ENCODE data around the gene BMP2K.
"Not testable (repeated sequence)": the region's sequence is repeated elsewhere in the genome, so short reads cannot be mapped to it uniquely, and the experiment has no call there.

BMP2K gene

DNA sequence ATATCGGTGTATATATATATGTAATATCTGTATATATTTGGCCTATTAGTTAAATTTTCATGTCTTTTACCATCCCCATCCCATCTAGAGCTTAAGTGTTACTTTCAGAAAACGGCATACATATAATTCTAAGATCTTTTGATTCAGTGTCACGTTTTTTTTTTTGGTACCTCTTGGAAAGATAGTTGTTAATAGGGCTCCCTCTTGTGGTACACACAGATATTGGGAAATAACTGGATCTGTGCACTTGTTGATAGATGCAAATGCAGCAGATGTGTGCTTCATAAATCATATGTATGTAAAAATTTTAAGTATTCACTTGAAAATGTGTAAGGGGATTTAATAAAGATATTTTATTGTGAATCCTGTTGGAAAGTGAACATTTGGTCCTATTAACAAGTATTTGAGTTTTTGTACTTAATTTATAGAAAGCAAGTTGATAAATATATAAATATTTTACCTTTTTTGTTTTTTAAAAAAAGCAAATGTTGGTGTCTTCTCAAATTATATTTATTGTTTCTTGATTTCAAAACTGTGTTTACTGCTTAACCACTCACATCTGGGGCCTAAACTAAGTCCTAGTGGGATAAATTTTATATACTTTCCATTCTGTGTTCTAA lies 88.4 kb downstream of the BMP2K start:
- DNase-seq: peak; percentile 2 to 69

DNA sequence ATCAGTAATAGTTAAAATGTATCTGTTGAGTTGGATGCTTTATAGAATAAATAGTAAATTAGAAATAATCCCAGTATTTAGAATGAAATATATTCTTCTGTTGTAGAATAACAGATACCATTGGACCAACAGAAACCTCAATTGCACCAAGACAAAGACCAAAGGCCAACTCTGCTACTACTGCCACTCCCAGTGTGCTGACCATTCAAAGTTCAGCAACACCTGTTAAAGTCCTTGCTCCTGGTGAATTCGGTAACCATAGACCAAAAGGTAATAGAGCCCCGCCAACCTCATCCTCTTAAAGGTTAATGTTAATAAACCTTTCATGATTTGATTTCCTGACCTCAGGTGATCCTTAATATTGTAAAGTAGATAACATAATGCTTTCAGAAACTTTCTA lies 89.3 kb downstream of the BMP2K start:
- no peak for DNase-seq

DNA sequence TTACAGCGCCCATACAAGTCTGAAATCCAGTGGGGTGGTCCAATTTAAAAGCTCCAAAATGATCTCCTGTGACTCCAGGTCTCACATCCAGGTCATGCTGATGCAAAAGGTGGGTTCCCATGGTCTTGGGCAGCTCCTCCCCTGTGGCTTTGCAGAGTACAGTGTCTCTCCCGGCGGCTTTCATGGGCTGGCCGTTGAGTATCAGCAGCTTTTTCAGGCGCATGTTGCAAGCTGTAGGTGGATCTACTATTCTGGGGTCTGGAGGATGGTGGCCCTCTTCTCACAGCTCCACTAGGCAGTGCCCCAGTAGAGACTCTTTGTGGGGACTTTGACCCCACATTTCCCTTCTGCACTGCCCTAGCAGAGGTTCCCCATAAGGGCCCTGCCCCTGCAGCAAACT lies 92.6 kb downstream of the BMP2K start:
- not testable (repeated sequence) for DNase-seq

DNA sequence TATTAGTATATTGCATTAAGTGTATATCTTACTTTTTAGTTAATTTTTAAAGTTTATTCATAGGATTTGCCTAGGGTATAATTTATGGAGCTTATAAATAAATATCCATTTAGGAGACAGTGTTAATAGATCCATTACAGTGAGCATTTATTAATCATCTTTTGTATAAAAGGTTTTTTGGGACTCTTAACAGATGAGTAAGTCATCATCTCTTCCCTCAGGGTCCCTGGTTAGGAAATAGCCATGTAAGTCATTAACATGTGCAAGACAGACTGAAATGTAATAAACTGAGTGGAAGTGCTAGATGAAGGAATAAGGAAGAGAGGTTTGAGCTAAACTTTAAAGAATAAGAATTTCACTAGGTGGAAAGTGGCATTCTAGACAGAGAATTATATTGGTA lies 93.9 kb downstream of the BMP2K start:
- DNase-seq: no peak

DNA sequence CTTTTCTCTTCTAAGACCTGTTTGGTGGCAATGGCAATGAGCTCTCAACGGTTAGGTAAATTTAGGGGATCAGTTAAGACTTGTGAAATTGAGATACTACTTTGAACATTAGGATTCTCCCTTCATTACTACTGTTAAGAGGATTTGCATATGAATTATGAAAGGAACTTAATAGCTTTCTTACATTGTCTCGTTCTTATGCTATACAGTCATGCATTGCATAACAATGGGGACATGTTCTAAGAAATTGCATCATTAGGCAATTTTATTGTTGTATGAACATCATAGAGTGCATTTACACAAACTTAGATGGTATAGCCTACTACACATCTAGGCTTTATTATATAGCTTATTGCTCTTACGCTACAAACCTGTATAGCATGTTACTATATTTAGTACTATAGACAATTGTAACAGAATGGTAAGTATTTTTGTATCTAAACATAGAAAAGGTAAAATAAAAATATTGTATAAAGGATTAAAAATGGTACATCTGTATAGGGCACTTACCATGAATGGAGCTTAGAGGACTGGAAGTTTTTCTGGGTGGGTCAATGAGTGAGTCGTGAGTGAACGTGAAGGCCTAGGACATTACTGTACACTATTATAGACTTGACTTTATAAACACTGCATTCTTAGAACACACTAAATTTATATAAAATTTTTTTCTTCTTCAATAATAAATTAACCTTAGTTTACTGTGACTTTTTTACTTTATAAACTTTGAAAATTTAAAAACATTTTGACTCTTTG lies 100.6 kb downstream of the BMP2K start:
- no peak for DNase-seq

DNA sequence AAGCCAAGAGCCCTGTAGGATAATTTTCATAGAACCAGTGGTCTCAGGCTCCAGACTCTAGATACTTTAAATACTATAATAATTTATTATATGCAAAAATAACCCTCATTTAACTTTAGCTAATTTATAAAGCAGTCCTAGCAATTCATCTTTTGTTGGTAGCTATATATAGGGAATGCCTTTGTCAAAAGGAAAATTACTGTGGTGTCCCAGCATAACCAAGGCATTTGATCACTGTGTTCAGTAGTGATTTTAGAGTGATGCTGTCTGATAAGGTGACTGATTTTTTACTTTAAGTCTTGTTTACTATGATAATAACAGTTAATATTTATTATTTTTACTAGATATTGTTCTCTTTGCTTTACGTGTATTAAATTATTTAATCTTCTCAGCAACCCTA lies 101.9 kb downstream of the BMP2K start:
- DNase-seq: no peak

DNA sequence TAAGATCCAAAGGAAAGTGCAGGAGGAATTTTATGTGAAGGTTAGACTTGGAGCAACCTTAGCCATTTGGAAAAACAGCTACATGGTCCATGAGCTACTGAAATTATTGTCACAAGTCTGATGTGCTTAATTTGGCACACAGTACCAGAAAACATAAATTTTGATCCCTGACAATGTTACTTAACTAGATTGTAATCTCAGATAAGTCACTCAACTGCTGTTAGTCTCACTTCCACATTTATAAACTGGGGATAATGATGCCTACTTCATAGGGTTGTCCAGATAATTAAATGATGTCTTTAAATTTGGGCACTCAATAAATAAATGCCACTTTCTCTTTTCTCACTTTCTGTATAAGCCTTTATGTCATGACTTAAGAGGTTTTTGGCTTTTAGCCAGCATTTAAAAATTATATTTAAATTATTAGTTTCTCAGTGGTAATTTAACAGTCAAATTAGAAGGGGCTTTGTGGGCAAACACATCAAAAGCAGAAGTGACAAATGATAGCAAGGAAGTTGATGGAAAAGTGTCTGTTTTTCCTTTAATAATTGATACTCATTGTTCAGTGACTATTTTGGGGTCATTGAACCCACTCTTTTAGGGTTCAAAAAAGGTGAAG lies 104.8 kb downstream of the BMP2K start:
- DNase-seq: no peak

DNA sequence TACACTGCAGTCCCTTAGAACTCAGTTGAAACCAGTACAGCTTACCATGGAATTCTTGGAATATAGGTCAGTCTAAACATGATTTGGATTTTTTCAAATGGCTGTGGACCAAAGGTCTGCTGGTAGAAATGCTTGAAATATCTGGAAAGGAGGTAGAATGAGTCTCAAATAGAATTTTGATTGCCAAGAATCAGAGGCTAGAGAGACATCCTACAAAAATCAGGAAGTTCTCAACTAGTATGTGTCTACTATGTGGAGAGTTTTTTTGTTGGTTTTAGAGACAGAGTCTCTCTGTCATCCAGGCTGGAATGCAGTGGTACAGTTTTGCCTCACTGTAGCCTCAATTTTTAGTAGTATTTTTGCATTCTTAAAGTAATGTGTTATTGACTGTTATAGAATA lies 109.4 kb downstream of the BMP2K start:
- no peak for DNase-seq

DNA sequence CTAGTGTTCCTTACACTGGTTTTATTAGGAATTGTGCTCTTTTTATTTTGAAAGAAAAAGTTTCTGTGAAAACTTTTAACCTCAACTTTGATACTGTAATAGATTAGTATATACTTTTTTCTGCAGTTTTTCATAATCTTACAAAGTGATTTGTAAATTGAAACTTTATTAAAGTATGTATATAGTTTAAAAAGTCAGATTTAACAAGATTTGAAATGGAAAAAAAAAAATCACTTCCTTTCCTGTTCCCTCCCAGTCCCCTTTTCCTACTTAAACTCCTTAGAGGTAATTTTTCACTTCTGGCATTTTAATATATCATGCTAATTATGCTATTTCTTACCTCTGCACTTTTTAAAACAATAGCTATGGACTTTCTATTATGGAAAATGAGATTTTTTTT lies 113.8 kb downstream of the BMP2K start:
- DNase-seq: no peak

DNA sequence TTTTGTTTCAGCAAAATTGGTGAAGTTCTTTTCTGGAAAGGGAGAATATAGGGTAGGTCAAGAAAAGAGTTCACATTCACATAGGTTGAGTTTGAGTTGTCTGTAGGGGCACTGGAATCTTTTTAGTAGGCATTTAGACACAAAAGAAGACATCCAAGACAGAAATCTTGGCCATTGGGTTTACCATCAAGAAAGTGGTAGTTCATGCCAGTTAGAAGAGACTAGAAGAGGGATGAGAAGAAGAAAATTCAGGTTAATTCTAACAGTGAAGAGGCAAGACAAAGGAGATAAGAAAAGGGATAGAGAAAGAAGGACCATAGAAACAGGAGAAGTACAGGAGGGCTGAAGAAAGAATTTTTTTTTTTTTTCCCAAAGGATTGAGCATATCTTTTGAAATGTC lies 123.2 kb downstream of the BMP2K start:
- DNase-seq: no peak

DNA sequence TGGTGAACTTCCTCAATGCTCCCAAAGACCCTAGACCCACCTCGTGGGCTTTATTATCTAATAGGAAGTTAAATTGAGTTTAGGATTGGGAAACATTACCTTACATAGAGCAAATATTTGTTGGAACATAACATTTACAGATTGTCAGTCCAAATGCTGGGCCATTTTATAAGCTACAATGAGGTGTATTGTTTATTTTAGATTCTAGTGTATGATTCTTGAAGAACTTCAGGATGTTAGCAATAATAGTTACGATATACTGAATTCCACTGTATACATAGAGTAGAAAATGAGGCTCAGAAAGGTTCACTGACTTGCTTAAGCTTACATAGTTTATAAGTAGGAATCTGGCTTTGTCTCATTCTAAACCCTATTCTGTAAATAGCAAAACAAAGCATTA lies 125.7 kb downstream of the BMP2K start:
- no peak for DNase-seq

DNA sequence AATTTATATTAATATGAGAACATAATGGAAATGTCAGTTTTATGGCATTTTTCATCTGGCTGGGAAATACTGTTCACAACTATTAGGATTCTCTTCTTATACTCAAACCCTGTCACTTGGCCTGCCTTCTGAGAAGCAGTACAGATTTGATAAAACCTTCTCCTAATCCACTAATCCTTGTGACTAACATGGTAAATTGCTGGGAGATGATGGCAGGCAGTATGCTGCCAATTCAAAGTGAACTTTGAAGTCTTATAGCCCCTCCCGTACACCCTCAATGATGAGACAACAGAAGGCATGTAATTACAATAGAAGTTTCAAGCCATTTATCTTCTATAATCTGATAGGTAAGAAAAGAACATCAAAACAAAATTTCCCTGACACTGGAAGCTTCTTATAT lies 126.1 kb downstream of the BMP2K start:
- DNase-seq: no peak

DNA sequence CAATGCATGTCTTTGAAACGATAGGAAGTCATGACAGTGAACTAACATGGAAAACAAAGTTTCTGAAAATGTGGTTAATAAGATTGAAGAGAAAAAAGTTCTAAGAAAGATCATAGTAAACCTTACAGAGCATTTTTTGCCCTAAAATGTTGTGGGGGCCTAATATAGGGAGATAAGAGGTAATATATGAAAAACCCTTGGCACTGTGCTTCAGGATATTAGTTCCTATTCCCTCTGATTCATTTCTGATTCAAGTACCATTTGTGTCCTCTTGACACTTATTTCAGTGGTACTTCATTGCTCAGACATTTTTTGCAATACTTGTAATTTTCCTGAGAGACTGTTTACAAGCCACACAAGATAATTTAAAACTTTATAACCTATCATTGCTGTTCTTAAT lies 128.0 kb downstream of the BMP2K start:
- no peak for DNase-seq

DNA sequence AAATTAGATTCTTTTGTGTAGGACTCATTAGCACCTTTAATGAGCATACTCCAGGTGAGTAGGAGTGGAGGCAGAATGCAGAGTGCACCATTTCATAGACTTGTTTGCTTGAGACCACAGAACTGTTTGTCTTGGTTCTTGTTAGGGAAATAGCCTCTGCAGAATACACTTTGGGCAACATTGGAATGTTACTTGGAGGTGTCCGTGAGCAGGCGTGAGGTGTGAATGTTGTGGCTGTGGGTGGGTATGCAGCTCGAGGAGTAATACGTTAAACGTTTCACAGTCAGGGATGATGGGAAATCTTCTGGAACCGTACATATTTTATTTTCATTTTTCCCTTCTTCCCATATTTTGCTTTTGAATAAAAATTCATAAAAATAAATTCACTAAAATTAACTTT lies 131.5 kb downstream of the BMP2K start:
- DNase-seq: no peak

DNA sequence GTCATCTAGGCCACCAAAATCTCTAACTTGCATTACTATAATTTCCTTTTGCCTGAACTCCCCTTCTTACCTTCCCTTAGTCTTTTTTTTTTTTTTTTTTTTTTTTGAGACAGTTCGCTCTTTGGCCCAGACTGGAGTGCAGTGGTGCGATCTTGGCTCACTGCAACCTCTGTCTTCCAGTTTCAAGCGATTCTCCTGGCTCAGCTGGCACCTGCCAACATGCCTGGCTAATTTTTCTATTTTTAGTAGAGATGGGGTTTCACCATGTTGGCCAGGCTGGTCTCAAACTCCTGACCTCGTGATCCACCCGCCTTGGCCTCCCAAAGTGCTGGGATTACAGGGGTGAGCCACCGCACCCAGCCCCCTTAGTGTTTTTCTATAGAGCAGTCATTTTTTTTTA lies 132.8 kb downstream of the BMP2K start:
- DNase-seq: not testable (repeated sequence)

DNA sequence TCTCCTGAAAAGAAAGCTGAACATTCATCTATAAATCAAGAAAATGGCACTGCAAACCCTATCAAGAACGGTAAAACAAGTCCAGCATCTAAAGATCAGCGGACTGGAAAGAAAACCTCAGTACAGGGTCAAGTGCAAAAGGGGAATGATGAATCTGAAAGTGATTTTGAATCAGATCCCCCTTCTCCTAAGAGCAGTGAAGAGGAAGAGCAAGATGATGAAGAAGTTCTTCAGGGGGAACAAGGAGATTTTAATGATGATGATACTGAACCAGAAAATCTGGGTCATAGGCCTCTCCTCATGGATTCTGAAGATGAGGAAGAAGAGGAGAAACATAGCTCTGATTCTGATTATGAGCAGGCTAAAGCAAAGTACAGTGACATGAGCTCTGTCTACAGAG lies 134.5 kb downstream of the BMP2K start:
- DNase-seq: no peak

DNA sequence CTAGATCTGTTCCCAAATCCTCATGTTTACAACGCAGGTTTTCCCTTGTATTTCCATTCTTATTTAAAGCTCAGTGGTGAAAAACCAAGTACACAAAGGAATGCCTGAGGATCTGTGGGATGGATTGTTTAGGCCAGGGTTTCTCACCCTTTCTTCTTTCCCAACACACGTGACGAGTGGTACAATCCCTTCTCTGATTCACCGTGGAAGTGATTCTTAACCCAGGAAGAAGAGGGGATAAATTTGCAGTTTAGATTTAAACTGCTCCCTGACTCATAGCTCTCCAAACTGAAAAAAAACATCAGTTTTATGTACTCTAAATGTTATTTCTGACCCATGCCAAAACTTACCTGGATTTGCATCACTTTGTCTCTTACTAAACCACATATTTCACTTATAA lies 146.1 kb downstream of the BMP2K start:
- no peak for DNase-seq

DNA sequence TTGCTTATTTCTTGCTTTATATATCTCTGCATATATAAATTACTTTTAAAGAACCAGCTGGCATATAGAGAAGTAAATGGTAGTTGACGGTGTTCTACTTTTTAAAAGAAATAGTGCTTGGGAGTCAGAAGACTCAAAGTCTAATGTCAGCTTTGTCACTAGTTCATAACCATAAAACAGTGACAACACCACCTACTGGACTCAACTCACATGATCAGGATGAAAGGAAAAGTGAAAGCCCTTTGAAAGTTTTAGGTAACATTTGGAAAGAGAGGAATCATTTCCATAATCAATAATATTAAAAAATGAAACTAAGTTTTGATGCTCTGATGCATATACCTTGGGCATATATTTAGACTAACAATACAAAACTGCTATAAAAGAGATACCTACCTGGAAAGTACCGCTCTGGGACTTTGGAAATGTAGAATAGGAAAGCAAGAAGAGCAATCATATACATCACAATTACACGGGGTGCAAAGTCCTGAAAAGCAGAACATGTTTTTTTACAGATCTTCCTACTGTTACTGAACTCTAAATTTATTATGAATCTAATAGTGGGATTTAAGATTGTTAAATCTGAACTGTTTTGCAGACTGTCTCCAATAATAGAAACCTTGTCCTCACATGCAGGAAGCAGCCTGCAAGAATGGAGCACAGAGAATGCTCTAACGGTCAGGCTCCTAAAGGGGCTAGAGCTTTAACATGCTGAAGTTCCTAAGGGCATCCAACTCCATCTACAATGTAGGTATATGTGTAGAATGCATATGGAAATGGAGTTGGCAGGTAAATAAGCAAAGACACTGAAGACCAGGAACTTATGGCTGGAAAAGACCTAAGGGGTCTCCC lies 147.5 kb downstream of the BMP2K start:
- no peak for DNase-seq

DNA sequence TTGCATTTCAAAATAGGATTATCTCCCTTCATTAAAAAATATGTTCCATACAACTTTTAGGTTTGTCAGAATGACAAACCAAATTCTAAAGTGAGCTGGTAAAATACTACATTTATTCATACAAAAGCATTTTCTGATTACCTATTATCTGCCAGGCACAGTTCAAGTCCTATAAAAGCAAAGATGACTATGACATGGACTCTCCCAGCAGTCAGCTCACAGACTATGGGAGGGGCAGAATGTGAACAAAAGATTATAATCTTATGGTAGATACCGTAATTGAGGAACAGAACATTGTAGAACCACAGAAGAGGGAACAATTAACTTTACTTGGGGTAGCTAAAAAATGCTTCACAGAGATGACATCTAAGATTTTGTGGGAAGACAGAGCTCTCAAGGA lies 150.7 kb downstream of the BMP2K start:
- DNase-seq: no peak

DNA sequence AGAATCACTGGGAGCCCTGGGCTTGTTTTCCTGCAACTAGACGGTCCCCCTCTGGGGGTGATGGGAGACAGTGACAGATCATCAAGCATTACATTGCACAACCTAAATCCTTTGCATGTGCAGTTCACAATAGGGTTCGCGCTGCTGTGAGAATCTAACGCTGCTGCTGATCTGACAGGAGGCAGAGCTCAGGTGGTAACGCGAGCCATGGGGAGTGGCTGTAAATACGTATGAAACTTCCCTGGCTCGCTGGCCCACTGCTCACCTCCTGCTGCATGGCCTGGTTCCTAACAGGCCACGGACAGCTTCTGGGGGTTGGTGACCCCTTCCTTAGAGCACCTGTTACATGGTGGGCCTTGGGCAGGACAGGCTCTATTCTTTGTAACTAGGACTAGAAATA lies 152.7 kb downstream of the BMP2K start:
- DNase-seq: no peak

DNA sequence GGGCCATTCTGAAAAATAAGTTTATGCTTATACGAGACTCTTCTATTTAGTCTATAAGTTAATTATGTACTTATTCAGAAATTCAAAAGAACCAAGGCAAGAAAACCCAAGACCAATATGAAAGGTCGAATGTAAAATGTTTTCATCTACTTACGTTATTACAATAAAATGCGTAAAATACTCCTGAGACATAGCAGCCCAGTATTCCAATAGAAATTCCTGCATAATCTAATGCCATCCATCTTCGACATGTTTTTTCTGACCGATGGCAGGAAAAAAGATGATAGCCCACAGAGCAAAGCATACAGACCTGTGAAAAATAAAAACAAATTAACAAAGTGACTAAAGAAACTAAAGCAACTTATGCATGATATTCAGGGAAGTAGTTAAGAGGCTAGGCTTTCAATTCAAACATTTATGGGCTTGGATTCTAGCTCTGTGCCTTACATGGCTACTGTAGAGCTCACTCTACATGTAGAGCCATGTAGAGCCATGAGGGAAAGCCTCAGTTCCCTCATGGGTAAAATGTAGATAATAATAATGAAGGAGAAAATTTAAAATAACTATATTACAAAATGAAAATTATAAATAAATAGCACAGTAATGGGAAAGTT lies 154.0 kb downstream of the BMP2K start:
- no peak for DNase-seq

DNA sequence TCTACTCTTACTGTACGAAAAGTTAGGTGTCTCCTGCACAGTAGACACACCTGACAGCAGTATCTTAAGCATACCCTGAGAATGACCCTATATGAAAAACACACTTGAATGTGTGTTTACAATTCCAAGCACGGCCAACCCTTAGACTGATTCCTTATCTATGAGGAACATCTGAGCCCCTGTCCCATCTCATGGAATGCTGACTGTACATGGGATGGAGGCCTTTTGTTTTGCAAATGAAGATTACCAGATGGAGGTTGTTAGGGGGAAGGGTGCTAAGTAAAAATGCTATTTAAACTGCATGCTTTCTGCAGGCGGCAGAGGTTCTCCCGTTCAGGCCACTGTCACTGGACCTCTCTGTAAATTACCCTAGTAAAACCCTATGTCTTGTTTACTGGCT lies 160.8 kb downstream of the BMP2K start:
- DNase-seq: no peak

DNA sequence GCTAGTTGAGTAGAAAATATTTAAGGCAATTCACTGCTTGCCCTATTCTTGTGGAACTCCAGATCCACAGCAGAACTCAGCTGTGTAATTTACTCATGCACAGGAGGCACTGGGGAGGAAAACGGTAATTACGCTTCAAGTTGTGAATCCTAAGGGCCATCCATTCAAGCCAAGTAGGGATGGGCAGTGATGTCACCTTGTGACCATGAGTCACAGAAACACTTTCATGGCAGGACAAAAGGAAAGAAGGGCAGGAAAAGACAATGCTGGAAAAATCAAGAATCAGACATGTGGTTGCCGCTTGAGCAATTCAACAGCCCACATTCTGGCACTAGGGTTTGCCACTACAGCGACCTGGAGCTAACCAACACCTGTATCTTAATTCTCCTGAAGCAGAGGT lies 161.7 kb downstream of the BMP2K start:
- DNase-seq: no peak

Data from CD4-positive, alpha-beta T cell treated with Interleukin-1 beta for 1 hour (primary cell).